ENCODE results near the gene P2RY6. TPM values are rescaled to one million over a fixed set of nuclear protein-coding genes. Genes with fewer than 3 reads are reported as not detected.

The P2RY6 gene
- total and polyA plus RNA-seq, 12 donors = 0.33 to 5.9 (median 3.9) TPM

- Histone ChIP-seq H3K36me3 (replicated peaks in 1 of 2) (no peaks in the 10 kb centered on the region), H3K27ac (peak overlapping the region in 4 of 5 donors; percentile 18 to 90 (median 46)), H3K27me3 (no peaks in the 10 kb centered on the region), H3K9me3 (replicated peaks in 1 of 3) (no peaks in the 10 kb centered on the region), H3K4me1 (replicated peaks in 1 of 2) (peaks cover 6 to 39% of the 10 kb centered on the region in 2 donors), H3K4me3 (no peak overlapping the region)
- intact Hi-C loops (cut with DNase I) = no loop called here
- 47 to 57% (median 50%) methylated on average over 4 to 10 of the region's 10 CpGs for WGBS, 4 donors
- TF ChIP-seq CTCF (IDR thresholded peaks at IDR 0.05) (no peak), POLR2A (IDR thresholded peaks at IDR 0.05) (no peak)
- peak in 5 of 7 donors; percentile 29 to 74 (median 47) for DNase-seq
Observed at GRCh38 chr11:73321604-73322381, 49.7 kb downstream of the P2RY6 start.

- no peaks in the 10 kb centered on the region for H3K27me3 ChIP-seq
- TF ChIP-seq CTCF (IDR thresholded peaks at IDR 0.05) = no peak
- no peak for TF ChIP-seq POLR2A (IDR thresholded peaks at IDR 0.05)
- no peaks in the 10 kb centered on the region for H3K9me3 ChIP-seq (replicated peaks in 1 of 3)
- H3K36me3 ChIP-seq (replicated peaks in 1 of 2) = no peaks in the 10 kb centered on the region
- 60 to 70% (median 64%) methylated on average over 6 to 7 of the region's 7 CpGs for WGBS, 4 donors
- no peak overlapping the region for H3K4me3 ChIP-seq
- H3K4me1 ChIP-seq (replicated peaks in 1 of 2) = peaks cover 6 to 39% of the 10 kb centered on the region in 2 donors
- peak overlapping the region in 4 of 5 donors; percentile 19 to 90 (median 64) for H3K27ac ChIP-seq
- DNase-seq = no peak
- intact Hi-C loops (cut with DNase I) = no loop called here
Observed at GRCh38 chr11:73322382-73323306, 50.5 kb downstream of the P2RY6 start.

GRCh38 chr11:73323464-73323863 lies 51.3 kb downstream of the P2RY6 start:
- TF ChIP-seq CTCF (IDR thresholded peaks at IDR 0.05) = no peak
- no peak for TF ChIP-seq POLR2A (IDR thresholded peaks at IDR 0.05)
- Histone ChIP-seq H3K27me3 (no peaks in the 10 kb centered on the region), H3K4me1 (replicated peaks in 1 of 2) (peaks cover 6 to 39% of the 10 kb centered on the region in 2 donors), H3K27ac (peak overlapping the region in 4 of 5 donors; percentile 19 to 90 (median 73)), H3K36me3 (replicated peaks in 1 of 2) (no peaks in the 10 kb centered on the region), H3K9me3 (replicated peaks in 1 of 3) (no peaks in the 10 kb centered on the region), H3K4me3 (no peak overlapping the region)
- DNase-seq = peak; percentile 48 to 81 (median 73)
- intact Hi-C loops (cut with DNase I) = no loop called here
- 19 to 40% (median 27%) methylated on average over 3 to 14 of the region's 14 CpGs for WGBS, 4 donors

GRCh38 chr11:73324116-73324515 lies 52.0 kb downstream of the P2RY6 start:
- Histone ChIP-seq H3K27ac (peak overlapping the region in 4 of 5 donors; percentile 15 to 90 (median 73)), H3K9me3 (replicated peaks in 1 of 3) (no peaks in the 10 kb centered on the region), H3K27me3 (no peaks in the 10 kb centered on the region), H3K4me3 (no peak overlapping the region), H3K36me3 (replicated peaks in 1 of 2) (no peaks in the 10 kb centered on the region), H3K4me1 (replicated peaks in 1 of 2) (peaks cover 6 to 39% of the 10 kb centered on the region in 2 donors)
- intact Hi-C loops (cut with DNase I) = no loop called here
- DNase-seq = no peak
- TF ChIP-seq POLR2A (IDR thresholded peaks at IDR 0.05) (no peak), CTCF (IDR thresholded peaks at IDR 0.05) (no peak)
- 55 to 94% (median 72%) methylated on average over 5 to 9 of the region's 9 CpGs for WGBS, 4 donors
